AG09309 (cell line): Measurements from ENCODE around the gene CSRP1.
A peak's percentile ranks its signal among the peaks of the same experiment; 100 is the strongest.
"Not testable (repeated sequence)": the region's sequence is repeated elsewhere in the genome, so short reads cannot be mapped to it uniquely, and the experiment has no call there.

Experiments
- DNase-seq: peaks from one replicate; pipeline ENCODE4 v3.0.0-alpha.2; 2010; ENCODE audit warnings: low read depth
- H3K4me3 ChIP-seq: 2 replicates; pipeline ENCODE4 v1.5.1; 2011; ENCODE audit warnings: mild to moderate bottlenecking, low read depth, low read length, moderate library complexity; ENCODE audit not compliant: control insufficient read depth
- TF ChIP-seq, protein P1 (sequence below): IDR thresholded peaks from 2 replicates; pipeline ENCODE4 v1.5.1; 2011; ENCODE audit warnings: mild to moderate bottlenecking, low read depth, low read length, inconsistent platforms; ENCODE audit not compliant: insufficient read depth, control insufficient read depth; ENCODE audit errors: missing control alignments

Gene CSRP1

DNA sequence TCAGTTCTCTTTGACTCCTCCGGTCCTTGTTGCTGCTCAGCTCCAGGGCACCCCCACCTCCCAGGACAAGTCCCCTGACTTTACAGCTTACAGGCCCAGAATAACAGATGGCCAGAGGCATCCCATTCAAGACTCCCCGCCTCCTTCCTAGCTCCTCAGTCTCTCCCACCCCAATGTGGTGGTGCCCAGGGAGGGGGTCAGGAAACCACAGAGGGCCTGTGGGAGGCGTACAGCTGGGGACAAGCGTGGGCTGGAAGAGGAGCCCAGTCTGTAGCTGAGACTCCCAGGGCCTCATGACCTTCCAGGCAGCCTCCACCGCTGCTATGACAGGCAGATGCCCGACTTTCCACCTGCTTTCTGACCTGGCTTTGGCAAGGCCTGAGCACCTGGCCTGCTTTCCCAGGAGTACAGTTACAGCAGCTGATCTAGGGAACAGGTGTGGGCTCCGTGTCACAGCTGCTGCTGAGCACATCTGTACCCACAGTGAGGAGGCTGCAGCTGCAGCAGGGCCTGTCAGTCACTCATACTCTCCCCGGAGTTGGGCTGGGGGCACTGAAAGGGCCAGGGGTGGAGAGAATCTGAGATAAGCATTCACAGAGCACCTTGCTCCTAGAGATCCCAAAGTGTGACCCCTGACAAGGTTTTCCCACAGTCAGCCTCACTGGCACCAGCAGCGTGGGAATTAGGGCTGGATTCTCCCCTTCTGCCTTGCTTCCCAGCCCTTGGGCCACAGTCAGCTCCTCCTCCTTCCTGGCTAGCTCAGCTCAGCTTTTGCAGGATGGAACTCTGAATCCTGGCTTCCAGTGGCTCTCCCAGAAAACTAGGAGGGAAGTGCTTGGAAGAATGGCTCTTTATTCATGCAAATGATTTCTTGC is 24.9 kb upstream of the CSRP1 start:
- TF ChIP-seq, protein P1, sequence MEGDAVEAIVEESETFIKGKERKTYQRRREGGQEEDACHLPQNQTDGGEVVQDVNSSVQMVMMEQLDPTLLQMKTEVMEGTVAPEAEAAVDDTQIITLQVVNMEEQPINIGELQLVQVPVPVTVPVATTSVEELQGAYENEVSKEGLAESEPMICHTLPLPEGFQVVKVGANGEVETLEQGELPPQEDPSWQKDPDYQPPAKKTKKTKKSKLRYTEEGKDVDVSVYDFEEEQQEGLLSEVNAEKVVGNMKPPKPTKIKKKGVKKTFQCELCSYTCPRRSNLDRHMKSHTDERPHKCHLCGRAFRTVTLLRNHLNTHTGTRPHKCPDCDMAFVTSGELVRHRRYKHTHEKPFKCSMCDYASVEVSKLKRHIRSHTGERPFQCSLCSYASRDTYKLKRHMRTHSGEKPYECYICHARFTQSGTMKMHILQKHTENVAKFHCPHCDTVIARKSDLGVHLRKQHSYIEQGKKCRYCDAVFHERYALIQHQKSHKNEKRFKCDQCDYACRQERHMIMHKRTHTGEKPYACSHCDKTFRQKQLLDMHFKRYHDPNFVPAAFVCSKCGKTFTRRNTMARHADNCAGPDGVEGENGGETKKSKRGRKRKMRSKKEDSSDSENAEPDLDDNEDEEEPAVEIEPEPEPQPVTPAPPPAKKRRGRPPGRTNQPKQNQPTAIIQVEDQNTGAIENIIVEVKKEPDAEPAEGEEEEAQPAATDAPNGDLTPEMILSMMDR, result no peak
- no peak overlapping the region for H3K4me3 ChIP-seq
- DNase-seq, result no peak

DNA sequence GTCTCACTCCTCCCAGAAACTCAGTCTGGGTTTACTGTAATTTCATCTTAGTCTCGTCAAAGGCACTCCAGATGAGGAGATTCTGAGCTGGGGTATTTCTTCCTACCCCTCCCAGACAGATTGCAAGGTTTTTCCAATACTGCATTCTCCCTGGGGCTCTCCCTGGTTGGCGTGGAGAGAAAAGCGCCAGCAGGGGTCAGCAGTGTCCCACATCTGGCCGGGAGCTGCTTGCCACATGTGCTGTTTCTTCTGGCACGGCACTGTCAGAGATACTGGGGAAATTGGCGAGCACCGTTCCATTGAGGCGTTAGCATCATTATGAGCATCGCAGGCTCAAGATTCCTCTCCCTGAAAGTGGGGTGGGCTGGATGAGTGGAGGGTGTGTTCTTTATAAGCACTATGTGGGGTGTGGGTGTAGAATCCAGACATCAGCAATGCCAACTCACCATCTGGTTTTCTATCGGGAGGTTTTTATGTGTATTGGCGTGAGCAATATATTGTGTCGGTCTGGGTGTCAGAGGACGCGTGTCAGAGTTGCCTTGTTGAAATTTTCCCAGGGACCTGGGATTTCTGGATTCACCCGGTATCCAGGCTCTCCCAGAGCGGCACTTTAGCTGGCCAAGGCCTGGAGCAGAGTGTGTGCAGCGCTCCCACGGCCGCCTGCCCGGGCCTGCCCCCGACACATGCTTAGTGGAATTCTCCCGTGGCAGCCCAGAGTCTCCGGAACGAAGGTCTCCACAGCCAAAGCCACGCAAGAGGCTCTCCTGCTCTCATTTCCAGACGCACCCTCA is 24.0 kb upstream of the CSRP1 start:
- TF ChIP-seq, protein P1, result peak; percentile 94
- H3K4me3 ChIP-seq, result no peak overlapping the region
- DNase-seq, result peak; percentile 84

DNA sequence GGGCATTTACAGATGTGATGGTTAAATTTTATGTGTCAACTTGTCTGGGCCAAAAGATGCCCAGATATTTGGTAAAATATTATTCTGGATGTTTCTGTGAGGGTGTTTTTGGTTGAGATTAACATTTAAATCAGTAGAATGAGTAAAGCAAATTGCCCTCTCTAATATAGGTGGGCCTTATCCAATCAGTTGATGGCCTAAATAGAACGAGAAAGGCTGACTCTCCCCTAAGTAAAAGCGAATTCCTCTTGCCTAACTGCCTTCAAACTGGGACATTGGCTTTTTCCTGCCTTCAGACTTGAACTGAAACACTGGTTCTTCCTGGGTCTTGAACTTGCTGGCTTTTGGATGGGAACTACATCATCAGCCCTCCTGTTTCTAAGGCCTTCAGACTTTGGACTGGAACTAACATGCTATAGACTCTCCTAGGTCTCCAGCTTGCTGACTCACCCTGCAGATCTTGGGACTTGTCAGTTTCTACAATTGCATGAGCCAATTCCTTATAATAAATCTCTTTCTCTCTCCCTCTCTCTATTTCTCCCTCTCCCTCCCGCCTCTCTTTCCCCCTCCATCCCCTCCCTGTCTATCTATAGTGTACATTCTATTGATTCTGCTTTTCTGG is 21.8 kb upstream of the CSRP1 start:
- TF ChIP-seq, protein P1, result no peak
- no peak overlapping the region for H3K4me3 ChIP-seq
- no peak for DNase-seq

DNA sequence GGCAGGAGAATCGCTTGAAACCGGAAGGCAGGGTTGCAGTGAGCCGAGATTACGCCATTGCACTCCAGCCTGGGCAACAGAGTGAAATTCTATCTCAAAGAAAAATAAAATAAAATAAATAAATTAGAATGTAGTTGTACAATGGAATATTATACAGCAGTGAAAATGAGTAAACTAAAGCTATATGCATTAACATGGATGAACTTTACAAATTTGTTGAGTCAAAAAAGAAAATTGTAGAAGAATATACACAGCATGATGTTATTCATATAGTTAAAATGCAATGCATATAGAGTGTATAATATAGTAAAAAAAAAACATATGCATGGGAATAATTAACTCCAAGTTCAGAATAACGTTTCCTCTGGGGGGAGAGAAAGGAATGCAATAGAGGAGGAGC is 21.0 kb upstream of the CSRP1 start:
- TF ChIP-seq, protein P1, result no peak
- no peak for DNase-seq

DNA sequence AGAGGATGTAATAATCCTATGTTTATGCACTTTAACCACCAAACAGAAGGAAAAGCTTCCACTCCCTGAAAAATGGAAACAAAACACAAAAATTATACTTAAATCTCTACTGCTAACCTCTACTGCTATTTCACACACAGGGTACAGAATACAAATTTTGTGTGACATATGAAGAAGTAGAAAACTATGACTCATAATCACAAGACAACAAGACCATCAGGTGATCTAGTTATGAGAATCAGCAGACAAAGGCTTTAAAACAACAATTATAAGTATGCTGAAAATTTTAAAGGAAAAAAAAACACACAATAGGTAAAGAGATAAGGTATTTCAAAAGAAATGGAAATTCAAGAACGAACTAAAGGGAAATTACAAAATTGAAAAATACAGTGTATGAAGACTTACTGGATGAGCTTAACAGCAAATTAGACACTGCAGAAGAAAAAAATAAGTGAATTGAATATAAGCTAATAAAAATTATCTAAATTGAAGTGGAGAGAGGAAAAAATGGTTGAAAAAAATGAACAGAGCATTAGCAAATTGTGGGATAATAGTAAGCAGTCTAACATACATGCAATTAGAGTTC is 18.4 kb upstream of the CSRP1 start:
- TF ChIP-seq, protein P1, result no peak
- H3K4me3 ChIP-seq, result no peak overlapping the region
- no peak for DNase-seq

More for the DNA sequence above, 21.0 kb upstream of the CSRP1 start:
- H3K4me3 ChIP-seq, result no peak overlapping the region

DNA sequence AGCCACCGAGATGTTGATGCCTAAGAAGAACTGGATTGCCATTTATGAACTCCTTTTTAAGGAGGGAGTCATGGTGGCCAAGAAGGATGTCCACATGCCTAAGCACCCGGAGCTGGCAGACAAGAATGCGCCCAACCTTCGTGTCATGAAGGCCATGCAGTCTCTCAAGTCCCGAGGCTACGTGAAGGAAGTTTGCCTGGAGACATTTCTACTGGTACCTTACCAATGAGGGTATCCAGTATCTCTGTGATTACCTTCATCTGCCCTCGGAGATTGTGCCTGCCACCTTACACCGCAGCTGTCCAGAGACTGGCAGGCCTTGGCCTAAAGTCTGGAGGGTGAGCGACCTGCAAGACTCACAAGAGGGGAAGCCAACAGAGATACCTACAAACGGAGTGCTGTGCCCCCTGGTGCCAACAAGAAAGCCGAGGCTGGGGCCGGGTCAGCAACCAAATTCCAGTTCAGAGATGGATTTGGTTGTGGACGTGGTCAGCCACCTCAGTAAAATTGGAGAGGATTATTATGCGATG is 13.2 kb upstream of the CSRP1 start:
- DNase-seq, H3K4me3 ChIP-seq: not testable (repeated sequence)

DNA sequence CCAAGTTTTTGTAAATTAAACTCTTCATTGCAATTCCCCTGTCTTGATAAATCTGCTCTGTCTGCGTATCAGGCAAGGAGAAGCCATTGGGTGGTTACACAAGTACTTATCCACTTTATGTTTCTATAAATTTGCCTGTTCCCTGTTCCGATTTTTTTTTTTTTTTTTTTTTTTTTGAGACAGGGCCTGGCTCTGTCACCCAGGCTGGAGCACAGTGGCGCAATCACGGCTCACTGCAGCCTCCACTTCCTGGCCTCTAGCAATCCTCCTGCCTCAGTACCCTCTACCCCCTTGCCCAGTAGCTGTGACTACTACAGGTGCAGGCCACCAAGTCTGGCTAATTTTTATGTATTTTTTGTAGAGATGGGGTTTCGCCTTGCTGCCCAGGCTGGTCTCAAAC is 11.1 kb upstream of the CSRP1 start:
- TF ChIP-seq, protein P1, result no peak
- H3K4me3 ChIP-seq, result no peak overlapping the region
- DNase-seq, result no peak
